IPS DF 4.7 (cell line): ENCODE measurements around the gene HSFY2.
"Not testable (repeated sequence)": the region's sequence is repeated elsewhere in the genome, so short reads cannot be mapped to it uniquely, and the experiment has no call there.

ENCODE experiments used
- DNase-seq: peaks from one replicate; pipeline ENCODE4 v3.0.0-alpha.2; 2013; ENCODE audit warnings: low spot score; ENCODE audit errors: extremely low read depth

HSFY2 gene, protein sequence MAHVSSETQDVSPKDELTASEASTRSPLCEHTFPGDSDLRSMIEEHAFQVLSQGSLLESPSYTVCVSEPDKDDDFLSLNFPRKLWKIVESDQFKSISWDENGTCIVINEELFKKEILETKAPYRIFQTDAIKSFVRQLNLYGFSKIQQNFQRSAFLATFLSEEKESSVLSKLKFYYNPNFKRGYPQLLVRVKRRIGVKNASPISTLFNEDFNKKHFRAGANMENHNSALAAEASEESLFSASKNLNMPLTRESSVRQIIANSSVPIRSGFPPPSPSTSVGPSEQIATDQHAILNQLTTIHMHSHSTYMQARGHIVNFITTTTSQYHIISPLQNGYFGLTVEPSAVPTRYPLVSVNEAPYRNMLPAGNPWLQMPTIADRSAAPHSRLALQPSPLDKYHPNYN

DNA sequence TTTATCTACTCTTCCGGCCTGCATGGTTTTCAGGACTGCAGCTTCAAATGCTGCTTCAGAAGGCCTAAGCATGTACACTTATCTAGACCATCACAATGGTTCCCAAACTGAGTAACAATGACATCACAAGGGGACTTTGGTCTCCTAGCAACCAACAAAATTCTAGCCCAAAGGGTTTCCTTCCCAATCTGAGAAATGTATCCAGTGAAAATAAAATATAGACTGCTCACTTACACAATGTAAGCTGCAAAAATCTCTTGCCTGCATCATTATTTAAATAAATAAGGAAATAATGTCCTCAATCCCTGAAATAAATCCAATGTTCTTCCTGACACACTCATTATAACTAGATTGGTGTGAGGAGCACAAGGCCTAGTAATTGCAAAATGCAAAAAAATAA is at the start of gene HSFY2:
HSFY2 (minus strand) TSS at position 101 of the 400 bp plus-strand sequence. CDS start 117 bp downstream, outside the sequence.
- not testable (repeated sequence) for DNase-seq

DNA sequence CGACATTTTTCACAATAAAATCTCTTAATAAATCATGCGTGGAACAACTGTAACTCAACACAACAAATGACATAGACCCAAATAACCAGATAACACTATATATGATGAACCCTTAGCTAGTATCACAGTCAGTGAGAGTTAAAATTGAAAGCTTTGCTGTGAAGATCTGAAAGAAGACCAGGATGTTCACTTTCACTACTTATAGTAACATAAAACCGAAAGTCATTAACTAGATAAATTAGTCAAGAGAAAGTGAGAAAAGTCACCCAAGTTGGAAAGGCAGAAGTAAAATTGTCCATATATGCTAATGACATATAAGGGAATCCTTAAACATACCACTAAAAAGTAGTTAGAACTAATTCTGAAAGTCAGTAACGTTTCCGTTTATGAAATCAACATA is 42.2 kb upstream of the HSFY2 start:
- not testable (repeated sequence) for DNase-seq

DNA sequence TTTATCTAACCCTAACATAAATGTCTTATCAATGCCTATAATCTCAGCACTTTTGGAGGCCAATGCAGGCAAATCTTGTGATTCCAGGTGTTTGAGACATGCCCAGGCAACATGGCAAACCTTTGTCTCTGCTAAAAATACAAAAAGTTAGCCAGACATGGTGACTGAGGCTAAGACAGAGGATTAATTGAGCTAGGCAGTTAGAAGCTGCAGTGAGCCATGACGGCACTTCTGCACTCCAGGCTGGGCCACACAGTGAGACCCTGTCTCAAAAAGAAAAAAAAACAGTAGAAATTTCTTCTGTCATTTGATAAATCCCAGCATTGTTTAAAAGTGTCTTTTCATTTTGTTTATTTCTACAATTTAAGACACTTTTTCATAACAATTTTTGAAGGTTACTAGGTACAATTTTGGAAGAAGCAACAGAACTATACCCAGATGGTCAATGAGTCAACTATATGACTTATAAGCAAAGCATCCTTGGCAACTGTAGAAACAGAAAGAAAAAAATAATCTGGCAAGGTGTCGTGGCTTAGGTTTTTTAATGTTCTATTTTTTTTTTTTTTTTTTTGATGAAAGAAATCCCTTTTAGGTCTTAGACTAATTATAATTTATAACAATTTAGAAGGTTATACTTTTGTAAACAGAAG is 15.3 kb upstream of the HSFY2 start:
- not testable (repeated sequence) for DNase-seq

DNA sequence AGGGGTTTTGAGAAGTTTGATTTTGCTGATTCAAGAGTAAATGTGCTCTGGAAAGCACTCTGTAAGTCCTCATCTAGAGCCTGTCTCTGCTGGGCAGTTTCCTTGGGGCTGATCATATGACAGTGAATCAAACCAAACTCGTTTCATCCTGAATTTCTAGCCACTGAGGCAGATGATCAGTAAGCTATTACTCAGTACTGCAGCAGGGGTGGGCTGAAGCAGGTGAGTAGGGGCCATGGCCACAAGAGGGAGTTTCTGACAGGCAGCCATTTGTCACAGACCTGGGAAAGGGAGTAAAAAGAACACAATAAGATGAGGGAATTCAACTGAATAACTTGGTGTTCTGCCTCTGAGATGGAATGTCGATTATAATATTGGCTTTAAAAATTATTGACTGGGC is 19.5 kb downstream of the HSFY2 start:
- DNase-seq = not testable (repeated sequence)

DNA sequence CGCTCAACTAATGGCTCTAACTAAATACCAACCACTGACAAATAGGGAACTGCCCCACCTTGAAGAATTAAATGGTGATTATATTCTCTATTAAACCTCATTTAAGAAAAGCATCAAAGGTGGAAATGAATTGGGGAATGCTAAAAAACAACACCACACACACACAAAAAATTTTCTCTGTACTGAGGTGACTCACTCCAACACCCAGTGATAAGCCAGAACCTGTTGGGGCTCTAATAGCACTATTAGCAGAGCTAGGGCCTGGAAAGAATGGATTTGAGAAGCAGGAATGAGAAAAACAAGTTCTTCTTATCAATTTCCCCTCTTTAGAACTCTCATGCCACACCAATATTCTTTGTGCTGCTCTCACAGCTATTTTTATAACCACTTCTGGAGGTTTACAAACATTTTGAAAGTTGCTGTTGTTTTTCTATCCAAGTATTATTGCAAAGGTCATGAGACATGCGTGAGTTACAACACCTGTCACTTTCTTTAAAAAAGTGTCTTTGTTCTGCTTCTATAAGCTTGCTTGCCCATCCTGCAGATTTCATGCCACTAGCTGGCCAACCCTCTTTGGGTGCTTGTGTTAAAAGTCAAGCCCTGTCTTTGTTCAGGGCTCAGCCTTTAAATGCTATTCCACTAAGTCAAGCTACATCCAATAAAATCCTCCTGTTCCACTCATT is 20.3 kb downstream of the HSFY2 start:
- not testable (repeated sequence) for DNase-seq

DNA sequence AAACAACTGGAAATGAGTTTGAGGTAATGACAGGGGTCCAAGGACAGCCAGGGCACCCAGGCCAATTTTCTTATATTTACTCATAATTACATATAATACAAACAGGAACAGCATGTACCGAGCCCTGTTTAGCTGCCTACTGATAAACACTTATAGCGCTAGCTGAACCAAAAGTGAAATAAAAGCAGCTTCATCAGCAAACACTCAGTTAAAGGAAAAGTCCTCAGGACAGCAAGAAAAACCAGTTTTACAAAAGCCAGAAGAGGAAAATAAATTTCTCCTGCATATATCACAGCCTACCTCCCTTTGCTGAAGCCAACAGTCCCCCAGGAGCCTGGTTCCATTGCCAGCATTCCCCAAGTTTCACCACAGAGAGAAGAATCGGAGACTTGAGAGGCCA is 49.8 kb downstream of the HSFY2 start:
- not testable (repeated sequence) for DNase-seq
